Measurements from ENCODE around the gene NFIX. TPM values are rescaled to one million over a fixed set of nuclear protein-coding genes. Genes with fewer than 3 reads are reported as not detected.

The NFIX gene
- total RNA-seq, 1 donor from 2014 or later = not detected

DNA sequence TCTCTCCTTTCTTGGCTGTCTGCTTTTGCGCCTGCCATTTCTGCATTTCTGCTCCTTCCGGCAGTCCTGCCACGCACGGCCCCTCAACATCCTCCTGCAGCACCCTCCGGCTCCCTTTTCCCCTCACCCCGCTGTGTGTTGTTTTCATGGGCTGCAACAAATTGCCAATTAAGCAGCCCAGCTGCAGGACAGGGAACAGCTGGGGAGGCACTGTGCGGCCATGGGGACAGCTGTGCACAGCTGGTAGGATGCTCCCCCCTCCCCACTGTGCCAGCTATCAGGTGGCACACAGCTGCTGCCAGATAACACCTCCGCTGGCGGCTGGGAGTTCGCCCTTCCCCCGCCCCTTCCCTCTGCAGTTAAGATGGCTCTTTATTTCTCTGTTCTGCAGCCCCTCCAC, 82.0 kb downstream of the NFIX start:
- TF ChIP-seq, protein P1, sequence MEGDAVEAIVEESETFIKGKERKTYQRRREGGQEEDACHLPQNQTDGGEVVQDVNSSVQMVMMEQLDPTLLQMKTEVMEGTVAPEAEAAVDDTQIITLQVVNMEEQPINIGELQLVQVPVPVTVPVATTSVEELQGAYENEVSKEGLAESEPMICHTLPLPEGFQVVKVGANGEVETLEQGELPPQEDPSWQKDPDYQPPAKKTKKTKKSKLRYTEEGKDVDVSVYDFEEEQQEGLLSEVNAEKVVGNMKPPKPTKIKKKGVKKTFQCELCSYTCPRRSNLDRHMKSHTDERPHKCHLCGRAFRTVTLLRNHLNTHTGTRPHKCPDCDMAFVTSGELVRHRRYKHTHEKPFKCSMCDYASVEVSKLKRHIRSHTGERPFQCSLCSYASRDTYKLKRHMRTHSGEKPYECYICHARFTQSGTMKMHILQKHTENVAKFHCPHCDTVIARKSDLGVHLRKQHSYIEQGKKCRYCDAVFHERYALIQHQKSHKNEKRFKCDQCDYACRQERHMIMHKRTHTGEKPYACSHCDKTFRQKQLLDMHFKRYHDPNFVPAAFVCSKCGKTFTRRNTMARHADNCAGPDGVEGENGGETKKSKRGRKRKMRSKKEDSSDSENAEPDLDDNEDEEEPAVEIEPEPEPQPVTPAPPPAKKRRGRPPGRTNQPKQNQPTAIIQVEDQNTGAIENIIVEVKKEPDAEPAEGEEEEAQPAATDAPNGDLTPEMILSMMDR (conservative IDR thresholded peaks at IDR 0.05; ENCODE audit: low read depth, low read length) = no peak
- no peak for DNase-seq (ENCODE audit: low read depth)
- H3K4me3 ChIP-seq (ENCODE audit: low read depth, low read length) = no peak overlapping the region

DNA sequence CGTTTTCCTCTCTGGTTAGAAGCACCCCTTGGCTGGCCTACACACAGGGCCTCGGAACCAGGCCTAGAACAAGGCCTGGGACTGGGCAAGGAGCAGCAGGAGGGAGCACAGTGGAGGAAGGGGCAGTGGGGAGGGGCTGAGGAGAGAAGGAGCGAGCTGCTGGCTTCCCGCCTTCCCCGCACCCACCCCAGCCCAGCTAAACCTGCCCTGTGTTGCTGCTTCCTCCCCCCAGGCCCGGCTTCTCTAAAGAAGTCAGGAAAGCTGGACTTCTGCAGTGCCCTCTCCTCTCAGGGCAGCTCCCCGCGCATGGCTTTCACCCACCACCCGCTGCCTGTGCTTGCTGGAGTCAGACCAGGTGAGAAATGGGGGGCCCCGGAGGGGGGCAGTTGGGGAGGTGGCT, 83.1 kb downstream of the NFIX start:
- DNase-seq (ENCODE audit: low read depth) = no peak
- TF ChIP-seq, protein P1 (conservative IDR thresholded peaks at IDR 0.05; ENCODE audit: low read depth, low read length) = no peak
- no peak overlapping the region for H3K4me3 ChIP-seq (ENCODE audit: low read depth, low read length)

DNA sequence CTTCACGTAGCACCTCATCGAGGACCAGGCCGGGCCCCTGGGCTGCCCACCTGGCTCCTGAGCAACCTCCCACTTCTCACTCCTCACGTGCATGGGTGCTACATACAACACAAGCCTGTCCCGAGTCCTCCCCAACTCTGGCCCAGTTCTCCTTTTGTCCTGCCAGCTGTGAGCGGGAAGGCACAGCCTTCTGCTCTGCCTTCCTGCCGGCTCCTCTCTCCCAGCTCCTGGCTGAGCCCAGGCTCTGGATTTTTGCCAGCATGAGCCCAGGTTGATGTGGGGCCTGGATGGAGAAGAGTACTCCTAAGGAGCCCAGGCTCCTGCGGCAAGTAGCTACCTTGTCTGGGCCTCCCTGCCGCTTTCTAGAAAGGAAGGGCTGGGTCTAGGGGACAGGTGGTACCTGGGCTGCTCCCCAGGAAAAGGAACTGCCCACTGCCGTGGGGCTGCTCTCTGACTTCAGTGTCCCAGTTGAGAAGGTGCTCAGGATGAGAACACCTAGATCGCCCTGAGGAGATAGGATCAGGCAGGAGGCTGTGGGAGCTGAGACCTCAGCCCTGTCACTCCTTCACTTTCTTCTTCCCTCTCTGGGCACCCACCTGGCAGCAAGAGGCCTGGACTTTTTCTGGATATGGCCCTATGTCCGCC, 83.7 kb downstream of the NFIX start:
- TF ChIP-seq, protein P1 (conservative IDR thresholded peaks at IDR 0.05; ENCODE audit: low read depth, low read length) = no peak
- no peak overlapping the region for H3K4me3 ChIP-seq (ENCODE audit: low read depth, low read length)
- no peak for DNase-seq (ENCODE audit: low read depth)

DNA sequence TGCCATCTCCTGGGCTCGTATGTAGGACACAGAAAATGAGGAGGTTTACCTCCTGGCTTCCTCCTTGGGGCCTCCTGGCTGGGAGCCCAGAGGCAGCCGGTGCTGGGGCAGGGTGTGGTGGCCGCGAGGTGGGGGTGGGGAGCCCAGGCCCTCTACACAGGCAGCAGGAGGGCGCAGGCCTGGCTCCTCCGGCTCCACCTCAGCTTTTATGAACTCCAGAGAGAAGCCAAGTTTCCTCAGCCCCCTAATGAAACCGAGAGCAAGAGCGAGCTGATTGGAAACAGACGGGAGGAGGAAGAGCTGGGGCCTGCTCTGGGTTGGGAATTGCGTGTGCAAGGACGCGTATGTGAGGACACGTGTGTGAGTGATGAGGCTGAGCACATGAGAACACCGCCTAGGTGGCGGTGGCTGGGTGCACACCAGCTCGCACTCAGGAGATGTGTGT, 84.3 kb downstream of the NFIX start:
- TF ChIP-seq, protein P1 (conservative IDR thresholded peaks at IDR 0.05; ENCODE audit: low read depth, low read length) = no peak
- no peak overlapping the region for H3K4me3 ChIP-seq (ENCODE audit: low read depth, low read length)
- no peak for DNase-seq (ENCODE audit: low read depth)

DNA sequence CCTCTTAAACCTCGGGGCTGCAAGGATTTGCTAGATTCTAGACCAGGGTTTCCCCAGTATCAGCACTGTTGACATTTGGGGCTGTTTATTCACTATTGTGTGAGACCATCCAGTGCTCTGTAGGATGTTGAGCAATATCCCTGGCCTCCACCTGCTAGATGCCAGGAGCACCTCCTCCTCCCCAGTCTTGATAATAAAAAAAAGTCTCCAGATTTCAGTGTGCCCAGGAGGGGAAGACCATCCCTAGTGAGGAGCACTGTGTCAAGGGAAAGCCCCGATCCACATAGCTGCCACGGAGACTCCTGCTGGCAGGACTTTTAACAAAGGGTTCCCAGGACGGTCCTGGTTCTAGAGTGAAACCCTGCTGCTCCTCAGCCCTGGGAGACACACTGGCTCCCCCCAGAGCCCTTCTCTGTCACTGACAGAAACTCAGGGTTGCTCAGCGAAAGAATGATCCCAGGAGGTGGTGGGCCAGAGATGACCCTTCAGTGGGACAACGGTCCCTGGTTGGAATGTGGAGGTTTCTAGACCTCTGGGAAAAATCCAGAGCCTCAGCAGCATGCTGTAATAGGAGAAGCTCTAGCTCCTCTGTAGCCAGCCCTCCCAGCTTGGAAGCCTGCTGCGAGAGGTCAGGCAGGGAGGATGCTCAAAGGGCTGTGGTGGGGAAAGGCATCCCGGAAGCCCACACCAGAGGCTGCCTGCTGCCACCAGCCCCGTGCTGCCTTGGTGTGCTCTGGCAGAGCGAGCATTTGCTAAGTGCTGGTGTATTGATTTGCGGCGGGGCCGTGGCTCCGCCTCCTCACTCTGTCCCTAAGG, 87.1 kb downstream of the NFIX start:
- TF ChIP-seq, protein P1 (conservative IDR thresholded peaks at IDR 0.05; ENCODE audit: low read depth, low read length) = peak; percentile 44
- DNase-seq (ENCODE audit: low read depth) = no peak
- no peak overlapping the region for H3K4me3 ChIP-seq (ENCODE audit: low read depth, low read length)

DNA sequence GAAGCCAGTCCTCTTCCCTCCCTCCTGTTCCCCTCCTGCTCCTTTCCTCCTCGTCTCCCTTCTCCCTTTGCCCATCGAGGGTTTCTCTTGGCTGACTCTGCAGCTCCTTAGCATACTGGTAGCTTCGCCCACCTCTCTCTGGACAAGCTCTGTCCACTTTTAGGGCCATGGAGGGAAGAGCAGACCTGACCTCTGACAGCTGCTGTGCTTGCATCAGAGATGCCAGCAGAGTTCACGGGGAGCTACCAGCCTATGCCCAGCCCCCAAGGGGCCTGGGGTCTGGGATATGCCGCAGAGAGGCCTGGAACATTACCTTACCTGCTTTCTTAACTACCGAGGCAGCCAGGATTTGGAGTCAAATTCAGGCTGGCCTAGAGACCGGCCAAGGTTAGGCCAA, 87.7 kb downstream of the NFIX start:
- H3K4me3 ChIP-seq (ENCODE audit: low read depth, low read length) = no peak overlapping the region
- DNase-seq (ENCODE audit: low read depth) = no peak
- TF ChIP-seq, protein P1 (conservative IDR thresholded peaks at IDR 0.05; ENCODE audit: low read depth, low read length) = no peak
